Measurements from ENCODE around the gene LDB1.

Gene LDB1

DNA sequence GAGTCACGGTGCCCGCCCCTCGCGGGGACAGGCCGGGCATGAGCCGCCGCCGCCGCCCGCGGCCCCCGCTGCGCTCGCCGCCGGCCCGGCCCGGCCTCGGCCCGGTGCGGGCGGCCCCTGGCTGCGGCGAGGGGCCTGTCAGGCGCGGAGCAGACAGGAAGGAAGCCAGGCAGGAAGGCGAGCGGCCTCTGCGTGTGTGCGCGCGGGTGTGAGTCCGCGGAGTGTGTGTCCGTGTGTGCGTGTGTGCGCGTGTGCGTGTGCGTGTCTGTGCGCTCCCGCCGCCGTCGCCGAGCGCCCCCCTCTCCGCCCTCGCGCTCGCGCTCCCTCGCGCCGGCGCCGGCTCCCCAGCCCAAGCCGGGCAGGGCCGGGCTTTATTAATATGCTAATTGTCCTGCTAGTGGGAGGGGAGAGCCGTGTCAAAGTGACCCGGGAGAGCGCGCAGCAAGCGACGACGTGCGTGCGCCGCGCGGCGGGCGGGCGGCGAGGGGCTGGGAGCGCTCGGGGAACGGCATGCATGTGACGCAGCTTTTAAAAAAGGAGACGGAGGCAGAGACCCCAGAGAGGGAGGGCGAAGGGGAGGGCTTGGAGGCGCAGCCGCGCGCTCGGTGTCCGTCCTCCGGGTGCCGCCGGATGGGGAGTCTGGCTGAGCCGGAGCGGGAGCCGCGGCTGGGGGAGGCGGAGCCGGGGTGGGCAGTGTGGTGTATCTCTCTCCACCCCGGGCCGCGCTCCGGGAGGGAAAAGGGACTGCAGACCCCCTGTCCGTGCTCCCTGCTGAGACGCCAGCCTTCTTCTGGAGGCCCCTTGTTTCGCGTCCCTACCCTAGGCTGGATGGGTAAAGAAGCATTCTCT, at the start of gene LDB1:
LDB1 (minus strand) TSS at position 227 of the 849 bp plus-strand sequence. CDS start 258 bp downstream, outside the sequence.
- TF ChIP-seq CTCF (IDR thresholded peaks at IDR 0.05; ENCODE audit: borderline replicate concordance, insufficient read depth, low read depth, low read length), result no peak
- peak within 1 kb of the TSS; percentile 80 for H3K4me3 ChIP-seq (ENCODE audit: low read depth, low read length)

GRCh38 chr10:102167861-102168260, 47.7 kb upstream of the LDB1 start:
- no peak for TF ChIP-seq CTCF (IDR thresholded peaks at IDR 0.05; ENCODE audit: borderline replicate concordance, insufficient read depth, low read depth, low read length)

GRCh38 chr10:102163342-102163989, 43.3 kb upstream of the LDB1 start:
- no peak for TF ChIP-seq CTCF (IDR thresholded peaks at IDR 0.05; ENCODE audit: borderline replicate concordance, insufficient read depth, low read depth, low read length)
- no peak overlapping the region for H3K4me3 ChIP-seq (ENCODE audit: low read depth, low read length)

More at GRCh38 chr10:102167861-102168260, 47.7 kb upstream of the LDB1 start:
- H3K4me3 ChIP-seq (ENCODE audit: low read depth, low read length), result no peak overlapping the region

DNA sequence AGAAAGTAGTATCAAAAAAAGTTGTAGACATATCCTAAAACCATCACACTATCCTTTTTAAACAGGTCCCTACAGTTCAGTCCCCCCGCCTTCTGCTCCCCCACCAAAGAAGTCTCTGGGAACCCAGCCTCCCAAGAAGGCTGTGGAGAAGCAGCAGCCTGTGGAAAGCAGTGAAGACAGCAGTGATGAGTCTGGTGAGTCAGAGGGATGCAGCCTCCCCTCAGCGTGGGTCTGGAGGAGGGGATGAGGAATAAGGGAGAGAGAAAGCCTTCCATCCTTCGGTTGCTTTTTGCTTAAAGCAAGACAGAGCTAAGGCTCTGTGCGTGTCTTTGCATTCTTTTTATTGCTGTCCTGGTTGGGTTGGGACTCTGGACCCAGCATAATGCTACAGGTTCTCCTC, 39.7 kb upstream of the LDB1 start:
- H3K4me3 ChIP-seq (ENCODE audit: low read depth, low read length), result no peak overlapping the region
- TF ChIP-seq CTCF (IDR thresholded peaks at IDR 0.05; ENCODE audit: borderline replicate concordance, insufficient read depth, low read depth, low read length), result no peak

DNA sequence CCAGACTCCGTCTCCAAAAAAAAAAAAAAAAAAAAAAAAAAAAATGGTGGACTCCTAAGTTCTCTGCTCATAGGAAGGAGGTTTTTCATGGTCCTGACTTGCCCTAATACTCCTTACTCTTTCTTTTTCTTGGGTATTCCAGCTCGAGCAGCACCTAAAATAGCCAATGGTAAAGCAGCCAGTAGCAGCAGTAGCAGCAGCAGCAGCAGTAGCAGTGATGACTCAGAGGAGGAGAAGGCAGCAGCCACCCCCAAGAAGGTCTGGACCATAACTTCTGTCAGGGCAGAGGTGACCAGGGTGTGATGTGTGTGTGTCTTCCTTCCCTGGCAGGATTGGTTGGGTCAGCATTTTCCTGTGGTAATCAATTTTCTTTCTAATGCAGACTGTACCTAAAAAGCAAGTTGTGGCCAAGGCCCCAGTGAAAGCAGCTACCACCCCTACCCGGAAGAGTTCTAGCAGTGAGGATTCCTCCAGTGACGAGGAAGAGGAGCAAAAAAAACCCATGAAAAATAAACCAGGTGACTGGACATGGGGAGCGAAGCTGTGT, 39.0 kb upstream of the LDB1 start:
- no peak overlapping the region for H3K4me3 ChIP-seq (ENCODE audit: low read depth, low read length)
- TF ChIP-seq CTCF (IDR thresholded peaks at IDR 0.05; ENCODE audit: borderline replicate concordance, insufficient read depth, low read depth, low read length), result no peak

DNA sequence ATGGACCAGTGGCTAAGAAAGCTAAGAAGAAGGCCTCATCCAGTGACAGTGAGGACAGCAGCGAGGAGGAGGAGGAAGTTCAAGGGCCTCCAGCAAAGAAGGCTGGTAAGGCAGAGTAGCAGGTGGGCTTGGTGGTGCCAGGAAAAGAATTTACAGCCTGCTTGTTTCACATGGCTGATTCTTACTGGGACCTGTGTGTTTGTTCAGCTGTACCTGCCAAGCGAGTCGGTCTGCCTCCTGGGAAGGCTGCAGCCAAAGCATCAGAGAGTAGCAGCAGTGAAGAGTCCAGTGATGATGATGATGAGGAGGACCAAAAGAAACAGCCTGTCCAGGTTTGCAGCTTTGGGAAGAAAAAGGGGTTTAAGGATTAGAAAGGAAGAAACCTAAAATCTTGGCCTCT, 37.1 kb upstream of the LDB1 start:
- TF ChIP-seq CTCF (IDR thresholded peaks at IDR 0.05; ENCODE audit: borderline replicate concordance, insufficient read depth, low read depth, low read length), result no peak
- no peak overlapping the region for H3K4me3 ChIP-seq (ENCODE audit: low read depth, low read length)

All from GM12875 (cell line).